Measurements from ENCODE around the gene LPCAT1. TPM values are rescaled to one million over a fixed set of nuclear protein-coding genes. Genes with fewer than 3 reads are reported as not detected.

Gene LPCAT1
- total RNA-seq, 4 donors from 2014 or later: 7.7 to 44.8 (median 12.0) TPM

DNA sequence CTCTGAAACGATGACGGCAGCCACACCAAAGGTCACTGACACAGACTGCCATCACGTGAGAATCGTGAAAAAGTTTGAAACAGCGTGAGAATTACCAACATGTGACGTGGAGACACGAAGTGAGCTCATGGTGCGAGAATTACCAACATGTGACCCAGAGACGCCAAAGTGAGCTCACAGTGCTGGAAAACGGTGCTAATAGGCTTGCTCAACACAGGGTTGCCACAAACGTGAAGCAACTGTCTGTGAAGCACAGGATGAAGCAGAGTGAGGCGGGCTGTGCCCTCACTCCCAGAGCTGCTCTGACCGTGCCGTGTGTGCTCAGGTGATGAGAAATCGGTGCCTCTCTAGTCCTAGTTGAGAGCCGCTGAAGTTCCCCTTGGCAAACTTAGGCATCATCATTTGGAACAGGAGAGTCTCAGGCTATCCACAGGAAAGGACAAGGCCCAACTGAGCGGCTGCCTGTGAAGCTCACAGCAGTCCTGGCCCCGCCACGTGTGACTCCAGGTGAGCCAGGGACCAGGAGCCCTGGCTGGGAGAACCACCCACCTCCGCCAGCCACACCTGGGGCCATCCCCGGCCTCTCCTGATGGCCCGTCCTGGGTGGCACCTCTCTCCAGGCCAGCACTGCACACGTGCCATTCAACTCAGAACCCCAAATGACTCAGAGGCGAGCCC, 48.8 kb downstream of the LPCAT1 start:
- WGBS, 2 donors: 87 to 92% methylated on average over 19 to 20 of the region's 24 CpGs
- Histone ChIP-seq H3K27ac (no peak overlapping the region), H3K27me3 (no peaks in the 10 kb centered on the region), H3K4me3 (no peak overlapping the region), H3K9me3 (no peaks in the 10 kb centered on the region), H3K36me3 (peaks cover 0 to 73% (median 0%) of the 10 kb centered on the region in 3 donors), H3K4me1 (peaks cover 0 to 11% (median 0%) of the 10 kb centered on the region in 3 donors)
- intact Hi-C loops (cut with DNase I): no loop called here
- TF ChIP-seq, protein P1, sequence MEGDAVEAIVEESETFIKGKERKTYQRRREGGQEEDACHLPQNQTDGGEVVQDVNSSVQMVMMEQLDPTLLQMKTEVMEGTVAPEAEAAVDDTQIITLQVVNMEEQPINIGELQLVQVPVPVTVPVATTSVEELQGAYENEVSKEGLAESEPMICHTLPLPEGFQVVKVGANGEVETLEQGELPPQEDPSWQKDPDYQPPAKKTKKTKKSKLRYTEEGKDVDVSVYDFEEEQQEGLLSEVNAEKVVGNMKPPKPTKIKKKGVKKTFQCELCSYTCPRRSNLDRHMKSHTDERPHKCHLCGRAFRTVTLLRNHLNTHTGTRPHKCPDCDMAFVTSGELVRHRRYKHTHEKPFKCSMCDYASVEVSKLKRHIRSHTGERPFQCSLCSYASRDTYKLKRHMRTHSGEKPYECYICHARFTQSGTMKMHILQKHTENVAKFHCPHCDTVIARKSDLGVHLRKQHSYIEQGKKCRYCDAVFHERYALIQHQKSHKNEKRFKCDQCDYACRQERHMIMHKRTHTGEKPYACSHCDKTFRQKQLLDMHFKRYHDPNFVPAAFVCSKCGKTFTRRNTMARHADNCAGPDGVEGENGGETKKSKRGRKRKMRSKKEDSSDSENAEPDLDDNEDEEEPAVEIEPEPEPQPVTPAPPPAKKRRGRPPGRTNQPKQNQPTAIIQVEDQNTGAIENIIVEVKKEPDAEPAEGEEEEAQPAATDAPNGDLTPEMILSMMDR (IDR thresholded peaks at IDR 0.05): no peak
- TF ChIP-seq POLR2A (IDR thresholded peaks at IDR 0.05): no peak
- no peak for DNase-seq

- 86 to 94% methylated on average over 14 to 15 of the region's 21 CpGs for WGBS, 2 donors
These were observed 49.4 kb downstream of the LPCAT1 start for GRCh38 chr5:1474183-1474839.

GRCh38 chr5:1473746-1474145, 50.0 kb downstream of the LPCAT1 start:
- DNase-seq: no peak
- no peak for TF ChIP-seq POLR2A (IDR thresholded peaks at IDR 0.05)
- TF ChIP-seq, protein P1 (IDR thresholded peaks at IDR 0.05): no peak
- WGBS, 2 donors: 86 to 90% methylated on average over 12 of the region's 12 CpGs

More at GRCh38 chr5:1474183-1474839, 49.4 kb downstream of the LPCAT1 start:
- Histone ChIP-seq H3K27ac (no peak overlapping the region), H3K4me3 (no peak overlapping the region), H3K4me1 (peaks cover 0 to 6% (median 0%) of the 10 kb centered on the region in 3 donors), H3K9me3 (no peaks in the 10 kb centered on the region), H3K36me3 (peaks cover 0 to 76% (median 0%) of the 10 kb centered on the region in 3 donors), H3K27me3 (no peaks in the 10 kb centered on the region)
- intact Hi-C loops (cut with DNase I): no loop called here
- TF ChIP-seq, protein P1 (IDR thresholded peaks at IDR 0.05): no peak
- no peak for TF ChIP-seq POLR2A (IDR thresholded peaks at IDR 0.05)
- DNase-seq: no peak

GRCh38 chr5:1472964-1473628, 50.7 kb downstream of the LPCAT1 start:
- 77 to 92% methylated on average over 5 to 8 of the region's 23 CpGs for WGBS, 2 donors
- Histone ChIP-seq H3K36me3 (peaks cover 0 to 67% (median 0%) of the 10 kb centered on the region in 3 donors), H3K27ac (no peak overlapping the region), H3K4me1 (peaks cover 0 to 6% (median 0%) of the 10 kb centered on the region in 3 donors), H3K27me3 (no peaks in the 10 kb centered on the region), H3K9me3 (no peaks in the 10 kb centered on the region), H3K4me3 (no peak overlapping the region)
- DNase-seq: no peak
- intact Hi-C loops (cut with DNase I): no loop called here
- TF ChIP-seq, protein P1 (IDR thresholded peaks at IDR 0.05): no peak
- no peak for TF ChIP-seq POLR2A (IDR thresholded peaks at IDR 0.05)

More at GRCh38 chr5:1473746-1474145, 50.0 kb downstream of the LPCAT1 start:
- Histone ChIP-seq H3K36me3 (peaks cover 0 to 72% (median 0%) of the 10 kb centered on the region in 3 donors), H3K27me3 (no peaks in the 10 kb centered on the region), H3K4me1 (peaks cover 0 to 6% (median 0%) of the 10 kb centered on the region in 3 donors), H3K27ac (no peak overlapping the region), H3K9me3 (no peaks in the 10 kb centered on the region), H3K4me3 (no peak overlapping the region)
- intact Hi-C loops (cut with DNase I): no loop called here
